HL-60 (cell line): ENCODE data around the gene TEX9.

ENCODE experiments used
- GABPA ChIP-seq: IDR thresholded peaks from 2 replicates; pipeline ENCODE4 v1.6.1; 2012; ENCODE audit warnings: low read depth
- POLR2AphosphoS5 ChIP-seq: IDR thresholded peaks from 2 replicates; pipeline ENCODE4 v1.6.1; 2012; ENCODE audit warnings: low read depth
- SPI1 ChIP-seq: IDR thresholded peaks from 2 replicates; pipeline ENCODE4 v1.6.1; 2012; ENCODE audit warnings: low read depth, mild to moderate bottlenecking, borderline replicate concordance
- TF ChIP-seq, protein P1 (sequence below): IDR thresholded peaks from one replicate; pipeline ENCODE4 v1.5.1; 2011; ENCODE audit warnings: low read length, control low read depth, inconsistent platforms; ENCODE audit not compliant: insufficient read depth
- TF ChIP-seq, protein P2 (sequence below): IDR thresholded peaks from 2 replicates; pipeline ENCODE4 v1.6.1; 2012; ENCODE audit warnings: low read depth; ENCODE audit not compliant: insufficient replicate concordance

DNA sequence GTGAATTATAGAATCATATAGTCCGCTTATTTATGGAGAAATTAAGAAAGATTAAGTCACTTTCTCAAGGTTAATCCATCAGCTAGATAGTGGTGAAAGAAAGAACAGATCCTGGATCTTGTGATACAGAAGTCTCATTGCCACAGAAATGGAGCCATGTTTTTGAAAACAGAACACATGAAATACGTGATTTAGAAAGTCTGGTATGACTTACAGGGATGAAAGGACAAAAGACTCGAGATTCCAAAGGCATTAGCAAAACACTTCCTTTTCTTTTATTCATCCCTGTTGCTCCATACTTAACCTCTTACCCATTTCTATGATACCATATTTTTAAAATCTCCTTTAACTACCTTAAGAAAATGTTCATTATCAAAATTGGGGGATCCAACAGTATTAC is 40.0 kb upstream of the TEX9 start:
- TF ChIP-seq, protein P1, sequence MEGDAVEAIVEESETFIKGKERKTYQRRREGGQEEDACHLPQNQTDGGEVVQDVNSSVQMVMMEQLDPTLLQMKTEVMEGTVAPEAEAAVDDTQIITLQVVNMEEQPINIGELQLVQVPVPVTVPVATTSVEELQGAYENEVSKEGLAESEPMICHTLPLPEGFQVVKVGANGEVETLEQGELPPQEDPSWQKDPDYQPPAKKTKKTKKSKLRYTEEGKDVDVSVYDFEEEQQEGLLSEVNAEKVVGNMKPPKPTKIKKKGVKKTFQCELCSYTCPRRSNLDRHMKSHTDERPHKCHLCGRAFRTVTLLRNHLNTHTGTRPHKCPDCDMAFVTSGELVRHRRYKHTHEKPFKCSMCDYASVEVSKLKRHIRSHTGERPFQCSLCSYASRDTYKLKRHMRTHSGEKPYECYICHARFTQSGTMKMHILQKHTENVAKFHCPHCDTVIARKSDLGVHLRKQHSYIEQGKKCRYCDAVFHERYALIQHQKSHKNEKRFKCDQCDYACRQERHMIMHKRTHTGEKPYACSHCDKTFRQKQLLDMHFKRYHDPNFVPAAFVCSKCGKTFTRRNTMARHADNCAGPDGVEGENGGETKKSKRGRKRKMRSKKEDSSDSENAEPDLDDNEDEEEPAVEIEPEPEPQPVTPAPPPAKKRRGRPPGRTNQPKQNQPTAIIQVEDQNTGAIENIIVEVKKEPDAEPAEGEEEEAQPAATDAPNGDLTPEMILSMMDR, result no peak
- TF ChIP-seq SPI1 (no peak), POLR2AphosphoS5 (no peak), GABPA (no peak)
- TF ChIP-seq, protein P2, sequence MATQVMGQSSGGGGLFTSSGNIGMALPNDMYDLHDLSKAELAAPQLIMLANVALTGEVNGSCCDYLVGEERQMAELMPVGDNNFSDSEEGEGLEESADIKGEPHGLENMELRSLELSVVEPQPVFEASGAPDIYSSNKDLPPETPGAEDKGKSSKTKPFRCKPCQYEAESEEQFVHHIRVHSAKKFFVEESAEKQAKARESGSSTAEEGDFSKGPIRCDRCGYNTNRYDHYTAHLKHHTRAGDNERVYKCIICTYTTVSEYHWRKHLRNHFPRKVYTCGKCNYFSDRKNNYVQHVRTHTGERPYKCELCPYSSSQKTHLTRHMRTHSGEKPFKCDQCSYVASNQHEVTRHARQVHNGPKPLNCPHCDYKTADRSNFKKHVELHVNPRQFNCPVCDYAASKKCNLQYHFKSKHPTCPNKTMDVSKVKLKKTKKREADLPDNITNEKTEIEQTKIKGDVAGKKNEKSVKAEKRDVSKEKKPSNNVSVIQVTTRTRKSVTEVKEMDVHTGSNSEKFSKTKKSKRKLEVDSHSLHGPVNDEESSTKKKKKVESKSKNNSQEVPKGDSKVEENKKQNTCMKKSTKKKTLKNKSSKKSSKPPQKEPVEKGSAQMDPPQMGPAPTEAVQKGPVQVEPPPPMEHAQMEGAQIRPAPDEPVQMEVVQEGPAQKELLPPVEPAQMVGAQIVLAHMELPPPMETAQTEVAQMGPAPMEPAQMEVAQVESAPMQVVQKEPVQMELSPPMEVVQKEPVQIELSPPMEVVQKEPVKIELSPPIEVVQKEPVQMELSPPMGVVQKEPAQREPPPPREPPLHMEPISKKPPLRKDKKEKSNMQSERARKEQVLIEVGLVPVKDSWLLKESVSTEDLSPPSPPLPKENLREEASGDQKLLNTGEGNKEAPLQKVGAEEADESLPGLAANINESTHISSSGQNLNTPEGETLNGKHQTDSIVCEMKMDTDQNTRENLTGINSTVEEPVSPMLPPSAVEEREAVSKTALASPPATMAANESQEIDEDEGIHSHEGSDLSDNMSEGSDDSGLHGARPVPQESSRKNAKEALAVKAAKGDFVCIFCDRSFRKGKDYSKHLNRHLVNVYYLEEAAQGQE, result no peak
